ENCODE measurements around the gene NLRC5.

The NLRC5 gene

DNA sequence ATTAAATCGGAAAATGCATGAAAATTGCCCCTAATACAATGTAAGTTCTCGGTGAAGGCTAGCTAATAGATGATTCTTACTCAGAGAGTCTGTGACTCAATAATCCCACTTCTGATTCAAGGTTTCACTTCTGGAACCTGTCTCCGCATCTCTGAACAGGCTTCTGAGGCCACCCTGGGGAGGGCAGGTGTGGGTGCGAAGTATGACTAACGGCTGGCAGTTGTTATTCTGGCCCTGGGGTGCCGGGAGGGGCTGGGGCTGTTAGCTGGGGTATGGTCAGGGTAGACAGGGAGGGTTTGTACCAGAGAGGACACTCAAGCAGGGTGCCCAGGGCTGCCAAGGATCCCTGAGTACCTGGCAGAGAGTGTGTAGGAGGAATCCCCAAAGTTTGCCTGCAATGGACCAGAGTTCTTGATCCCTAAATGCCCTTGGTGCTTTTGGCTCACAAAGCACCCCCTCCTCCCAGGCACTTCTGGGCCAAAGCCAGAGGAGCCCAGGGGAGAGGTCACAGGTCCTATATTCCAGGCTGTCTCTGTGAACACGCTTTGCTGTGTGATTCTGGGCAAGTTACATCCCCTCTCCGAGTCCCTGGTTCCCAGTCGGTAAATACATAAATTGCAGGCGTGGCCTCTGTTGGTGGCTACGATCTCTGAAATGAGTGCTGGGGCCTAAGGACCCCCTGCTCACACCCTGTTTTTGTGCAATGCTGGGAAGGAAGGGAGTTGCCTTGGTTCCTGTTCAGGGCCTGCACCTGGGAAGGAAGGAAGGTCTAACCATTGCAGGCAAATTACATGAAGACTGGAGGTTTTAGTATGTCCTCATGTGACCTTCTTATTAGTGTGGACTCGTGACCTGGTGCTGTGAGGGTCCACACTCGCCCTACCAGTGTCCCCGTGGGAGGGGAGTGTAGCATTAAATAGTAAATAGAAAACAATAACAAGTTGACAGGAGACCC lies 53.1 kb downstream of the NLRC5 start:
- Histone ChIP-seq H3K27me3 (replicated peaks; ENCODE audit: control insufficient read depth, insufficient read depth, low read length) (no peaks in the 10 kb centered on the region), H3K9me3 (ENCODE audit: control insufficient read depth, low read length) (peaks cover 4% of the 10 kb centered on the region), H3K36me3 (ENCODE audit: control insufficient read depth, insufficient read depth, low read length, severe bottlenecking) (peaks cover 14% of the 10 kb centered on the region), H3K4me3 (ENCODE audit: low read length) (no peak overlapping the region), H3K9ac (ENCODE audit: low read length) (peak overlapping the region; percentile 28), H3K4me1 (ENCODE audit: control insufficient read depth, insufficient read depth, low read length) (peaks cover 53% of the 10 kb centered on the region)
- no peak for DNase-seq (ENCODE audit: low read depth)

DNA sequence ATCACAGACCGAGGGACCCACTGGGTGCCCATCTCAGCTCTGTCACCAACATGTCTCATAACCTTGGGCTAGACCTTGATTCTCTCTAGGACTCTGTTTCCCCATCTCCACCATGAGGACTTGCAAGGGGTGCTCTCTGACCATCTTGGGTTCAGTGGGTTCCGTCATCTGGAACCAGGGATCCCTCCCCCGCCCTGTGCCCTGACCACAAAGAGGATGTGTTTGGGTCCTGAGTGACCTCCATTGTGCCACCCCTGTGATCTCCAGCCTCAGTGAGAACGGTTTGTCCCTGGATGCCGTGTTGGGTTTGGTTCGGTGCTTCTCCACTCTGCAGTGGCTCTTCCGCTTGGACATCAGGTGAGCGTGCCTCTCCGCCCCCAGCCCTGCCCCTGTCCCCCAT lies 53.9 kb downstream of the NLRC5 start:
- DNase-seq (ENCODE audit: low read depth): no peak
- no peak overlapping the region for H3K9ac ChIP-seq (ENCODE audit: low read length)
- no peak overlapping the region for H3K4me3 ChIP-seq (ENCODE audit: low read length)
- peaks cover 4% of the 10 kb centered on the region for H3K9me3 ChIP-seq (ENCODE audit: control insufficient read depth, low read length)
- no peaks in the 10 kb centered on the region for H3K27me3 ChIP-seq (replicated peaks; ENCODE audit: control insufficient read depth, insufficient read depth, low read length)
- H3K4me1 ChIP-seq (ENCODE audit: control insufficient read depth, insufficient read depth, low read length): peaks cover 45% of the 10 kb centered on the region
- peaks cover 20% of the 10 kb centered on the region for H3K36me3 ChIP-seq (ENCODE audit: control insufficient read depth, insufficient read depth, low read length, severe bottlenecking)

- peaks cover 27% of the 10 kb centered on the region for H3K4me1 ChIP-seq (ENCODE audit: control insufficient read depth, insufficient read depth, low read length)
- DNase-seq (ENCODE audit: low read depth): no peak
- H3K9me3 ChIP-seq (ENCODE audit: control insufficient read depth, low read length): peaks cover 4% of the 10 kb centered on the region
- H3K27me3 ChIP-seq (replicated peaks; ENCODE audit: control insufficient read depth, insufficient read depth, low read length): no peaks in the 10 kb centered on the region
- H3K36me3 ChIP-seq (ENCODE audit: control insufficient read depth, insufficient read depth, low read length, severe bottlenecking): peaks cover 21% of the 10 kb centered on the region
- H3K9ac ChIP-seq (ENCODE audit: low read length): peak overlapping the region; percentile 53
- peak overlapping the region; percentile 36 for H3K4me3 ChIP-seq (ENCODE audit: low read length)
These were observed 55.8 kb downstream of the NLRC5 start for GRCh38 chr16:57044931-57045693.

DNA sequence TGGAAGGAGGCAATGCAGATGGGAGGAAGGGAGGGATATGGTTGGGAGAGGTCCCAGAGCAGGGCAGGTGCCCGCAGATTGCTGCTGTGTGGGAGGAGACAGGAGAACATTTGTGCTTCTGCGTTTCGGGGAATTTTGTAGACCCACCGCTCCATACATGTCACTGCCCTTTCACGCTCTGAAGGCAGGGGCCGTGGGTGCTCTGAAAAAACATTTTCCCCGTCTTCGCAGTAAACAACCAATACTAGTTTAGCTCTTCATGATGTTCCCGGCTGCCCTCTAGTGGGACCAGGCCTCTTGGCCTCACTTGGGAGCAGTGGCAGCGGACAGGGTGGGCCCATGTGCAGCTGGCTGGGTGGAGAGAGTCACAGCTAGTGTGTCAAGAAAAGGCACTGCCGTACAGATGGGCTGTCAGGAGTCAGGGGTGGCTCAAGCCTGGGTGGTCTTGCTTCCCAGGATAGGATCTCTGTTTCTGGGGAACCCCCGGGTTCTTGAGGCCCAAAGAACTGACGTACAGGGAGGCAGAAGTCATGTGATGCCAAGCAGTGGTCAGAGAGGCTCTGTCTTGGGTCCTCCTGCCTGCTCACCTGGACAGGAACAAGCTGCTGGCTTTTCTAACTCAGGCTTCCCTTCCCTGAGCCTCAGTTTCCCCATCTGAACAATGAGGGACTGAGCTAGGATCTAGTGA lies 56.5 kb downstream of the NLRC5 start:
- peak; percentile 78 for DNase-seq (ENCODE audit: low read depth)
- peak overlapping the region; percentile 53 for H3K9ac ChIP-seq (ENCODE audit: low read length)
- peaks cover 27% of the 10 kb centered on the region for H3K4me1 ChIP-seq (ENCODE audit: control insufficient read depth, insufficient read depth, low read length)
- peaks cover 15% of the 10 kb centered on the region for H3K36me3 ChIP-seq (ENCODE audit: control insufficient read depth, insufficient read depth, low read length, severe bottlenecking)
- H3K27me3 ChIP-seq (replicated peaks; ENCODE audit: control insufficient read depth, insufficient read depth, low read length): no peaks in the 10 kb centered on the region
- H3K9me3 ChIP-seq (ENCODE audit: control insufficient read depth, low read length): peaks cover 4% of the 10 kb centered on the region
- H3K4me3 ChIP-seq (ENCODE audit: low read length): peak overlapping the region; percentile 36

- Histone ChIP-seq H3K36me3 (ENCODE audit: control insufficient read depth, insufficient read depth, low read length, severe bottlenecking) (peaks cover 11% of the 10 kb centered on the region), H3K27me3 (replicated peaks; ENCODE audit: control insufficient read depth, insufficient read depth, low read length) (no peaks in the 10 kb centered on the region), H3K9ac (ENCODE audit: low read length) (no peak overlapping the region), H3K9me3 (ENCODE audit: control insufficient read depth, low read length) (no peaks in the 10 kb centered on the region), H3K4me3 (ENCODE audit: low read length) (no peak overlapping the region), H3K4me1 (ENCODE audit: control insufficient read depth, insufficient read depth, low read length) (peaks cover 13% of the 10 kb centered on the region)
- DNase-seq (ENCODE audit: low read depth): no peak
These were observed 58.7 kb downstream of the NLRC5 start for GRCh38 chr16:57048095-57048494.

DNA sequence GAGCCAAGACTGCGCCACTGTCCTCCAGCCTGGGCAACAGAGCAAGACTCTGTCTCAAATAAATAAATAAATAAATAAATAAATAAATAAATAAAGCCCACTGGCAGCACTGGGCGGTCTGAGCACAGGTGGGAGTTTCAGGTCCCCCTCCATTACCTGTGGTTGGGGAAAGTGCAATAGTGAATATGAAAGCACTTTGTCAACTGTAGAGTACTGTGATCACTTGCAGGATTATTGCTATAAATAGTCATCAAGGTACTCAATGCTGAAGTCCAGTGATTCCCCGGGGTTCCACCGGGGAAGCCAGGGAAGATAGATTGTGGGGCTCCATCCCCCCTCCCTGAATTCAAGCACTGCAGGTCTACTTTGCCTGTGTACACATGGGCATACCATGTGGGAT lies 60.3 kb downstream of the NLRC5 start:
- Histone ChIP-seq H3K27me3 (replicated peaks; ENCODE audit: control insufficient read depth, insufficient read depth, low read length) (no peaks in the 10 kb centered on the region), H3K9ac (ENCODE audit: low read length) (no peak overlapping the region), H3K9me3 (ENCODE audit: control insufficient read depth, low read length) (no peaks in the 10 kb centered on the region), H3K36me3 (ENCODE audit: control insufficient read depth, insufficient read depth, low read length, severe bottlenecking) (peaks cover 13% of the 10 kb centered on the region), H3K4me3 (ENCODE audit: low read length) (no peak overlapping the region), H3K4me1 (ENCODE audit: control insufficient read depth, insufficient read depth, low read length) (peaks cover 13% of the 10 kb centered on the region)
- no peak for DNase-seq (ENCODE audit: low read depth)

DNA sequence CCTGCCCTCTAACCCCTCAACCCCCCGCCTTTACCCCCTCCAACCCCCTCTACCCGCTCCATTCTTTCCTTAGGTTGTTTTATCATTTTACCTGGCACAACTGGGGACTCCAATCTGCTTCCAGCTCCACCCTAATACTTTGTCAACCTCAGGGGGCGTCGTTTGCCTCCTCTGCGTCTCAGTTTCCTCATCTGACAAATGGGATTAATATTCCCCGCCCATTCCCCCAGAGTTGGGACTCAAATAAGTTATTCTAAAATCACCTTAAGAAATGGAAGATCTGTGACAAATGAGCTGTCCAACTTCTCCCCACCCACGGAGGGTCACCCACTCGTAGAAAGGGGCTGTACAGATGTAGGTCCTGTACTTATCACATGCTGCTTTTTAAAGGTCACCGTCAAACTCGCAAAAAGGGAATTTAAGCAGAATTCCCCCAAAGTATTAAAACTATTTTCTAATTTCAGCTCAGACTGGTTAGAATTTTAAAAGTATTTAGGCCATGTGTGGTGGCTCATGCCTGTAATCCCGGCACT lies 62.4 kb downstream of the NLRC5 start:
- H3K4me3 ChIP-seq (ENCODE audit: low read length): no peak overlapping the region
- DNase-seq (ENCODE audit: low read depth): no peak
- no peaks in the 10 kb centered on the region for H3K4me1 ChIP-seq (ENCODE audit: control insufficient read depth, insufficient read depth, low read length)
- no peak overlapping the region for H3K9ac ChIP-seq (ENCODE audit: low read length)
- H3K36me3 ChIP-seq (ENCODE audit: control insufficient read depth, insufficient read depth, low read length, severe bottlenecking): peaks cover 28% of the 10 kb centered on the region
- H3K9me3 ChIP-seq (ENCODE audit: control insufficient read depth, low read length): no peaks in the 10 kb centered on the region
- H3K27me3 ChIP-seq (replicated peaks; ENCODE audit: control insufficient read depth, insufficient read depth, low read length): no peaks in the 10 kb centered on the region

- H3K36me3 ChIP-seq (ENCODE audit: control insufficient read depth, insufficient read depth, low read length, severe bottlenecking): peaks cover 31% of the 10 kb centered on the region
- no peak for DNase-seq (ENCODE audit: low read depth)
- no peaks in the 10 kb centered on the region for H3K9me3 ChIP-seq (ENCODE audit: control insufficient read depth, low read length)
- H3K27me3 ChIP-seq (replicated peaks; ENCODE audit: control insufficient read depth, insufficient read depth, low read length): no peaks in the 10 kb centered on the region
- no peak overlapping the region for H3K9ac ChIP-seq (ENCODE audit: low read length)
- no peaks in the 10 kb centered on the region for H3K4me1 ChIP-seq (ENCODE audit: control insufficient read depth, insufficient read depth, low read length)
- no peak overlapping the region for H3K4me3 ChIP-seq (ENCODE audit: low read length)
These were observed 63.8 kb downstream of the NLRC5 start for GRCh38 chr16:57053206-57053605.

- H3K36me3 ChIP-seq (ENCODE audit: control insufficient read depth, insufficient read depth, low read length, severe bottlenecking): peaks cover 38% of the 10 kb centered on the region
- H3K27me3 ChIP-seq (replicated peaks; ENCODE audit: control insufficient read depth, insufficient read depth, low read length): no peaks in the 10 kb centered on the region
These were observed 65.0 kb downstream of the NLRC5 start for GRCh38 chr16:57054338-57054737.

DNA sequence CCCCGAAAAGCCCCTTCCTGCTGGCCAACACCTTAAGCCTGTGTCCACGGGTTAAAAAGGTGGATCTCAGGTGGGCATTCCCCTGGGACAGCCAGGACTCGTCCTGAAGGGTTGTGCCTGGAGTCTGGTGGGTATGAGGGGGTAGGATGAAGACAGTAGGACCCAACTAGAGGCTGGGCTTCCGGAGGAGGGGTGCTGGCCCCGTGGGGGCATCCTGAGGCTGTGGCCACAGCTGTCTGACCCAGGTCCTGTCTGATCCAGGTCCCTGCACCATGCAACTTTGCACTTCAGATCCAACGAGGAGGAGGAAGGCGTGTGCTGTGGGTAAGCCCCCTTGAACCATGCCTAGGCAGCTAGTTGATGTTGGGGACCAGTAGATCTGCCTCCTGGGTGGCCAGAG lies 65.4 kb downstream of the NLRC5 start:
- Histone ChIP-seq H3K9me3 (ENCODE audit: control insufficient read depth, low read length) (no peaks in the 10 kb centered on the region), H3K36me3 (ENCODE audit: control insufficient read depth, insufficient read depth, low read length, severe bottlenecking) (peaks cover 42% of the 10 kb centered on the region), H3K4me1 (ENCODE audit: control insufficient read depth, insufficient read depth, low read length) (no peaks in the 10 kb centered on the region), H3K27me3 (replicated peaks; ENCODE audit: control insufficient read depth, insufficient read depth, low read length) (no peaks in the 10 kb centered on the region), H3K4me3 (ENCODE audit: low read length) (no peak overlapping the region), H3K9ac (ENCODE audit: low read length) (no peak overlapping the region)
- DNase-seq (ENCODE audit: low read depth): no peak

More at GRCh38 chr16:57054338-57054737, 65.0 kb downstream of the NLRC5 start:
- Histone ChIP-seq H3K4me1 (ENCODE audit: control insufficient read depth, insufficient read depth, low read length) (no peaks in the 10 kb centered on the region), H3K9me3 (ENCODE audit: control insufficient read depth, low read length) (no peaks in the 10 kb centered on the region), H3K4me3 (ENCODE audit: low read length) (no peak overlapping the region), H3K9ac (ENCODE audit: low read length) (no peak overlapping the region)
- DNase-seq (ENCODE audit: low read depth): no peak

- Histone ChIP-seq H3K36me3 (ENCODE audit: control insufficient read depth, insufficient read depth, low read length, severe bottlenecking) (peaks cover 42% of the 10 kb centered on the region), H3K27me3 (replicated peaks; ENCODE audit: control insufficient read depth, insufficient read depth, low read length) (no peaks in the 10 kb centered on the region), H3K9ac (ENCODE audit: low read length) (no peak overlapping the region), H3K4me1 (ENCODE audit: control insufficient read depth, insufficient read depth, low read length) (peaks cover 3% of the 10 kb centered on the region), H3K4me3 (ENCODE audit: low read length) (no peak overlapping the region), H3K9me3 (ENCODE audit: control insufficient read depth, low read length) (no peaks in the 10 kb centered on the region)
- DNase-seq (ENCODE audit: low read depth): no peak
These were observed 66.3 kb downstream of the NLRC5 start for GRCh38 chr16:57055671-57056070.
